ENCODE results near the gene MYLK4.

GRCh38 chr6:2751871-2752270 is 1.1 kb upstream of the MYLK4 start:
- TF ChIP-seq POLR2A (IDR thresholded peaks at IDR 0.05; ENCODE audit: low read length) (no peak), GATA1 (IDR thresholded peaks at IDR 0.05; ENCODE audit: low read depth, low read length) (no peak)
